Measurements from ENCODE around the gene SDSL.

SDSL gene

DNA sequence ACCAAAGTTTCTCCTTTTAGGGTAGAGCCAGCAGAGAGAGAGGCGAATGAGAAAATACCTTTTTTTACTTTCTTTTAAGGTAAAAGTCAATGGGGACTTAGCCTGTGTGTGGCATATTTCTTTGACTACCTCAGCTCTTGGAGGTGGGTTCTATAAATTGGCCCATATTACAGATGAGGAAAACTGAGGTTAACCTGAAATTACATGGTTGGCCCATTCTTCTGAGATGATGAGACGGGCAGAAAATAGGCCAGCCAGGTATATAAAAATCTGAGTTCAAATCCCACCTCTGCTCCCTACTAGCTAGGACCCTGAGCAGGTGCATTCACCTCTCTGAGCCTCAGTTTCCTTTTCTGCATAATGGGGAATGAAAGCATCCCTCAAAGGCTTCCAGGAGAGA is 27.1 kb downstream of the SDSL start:
- no peak for DNase-seq (ENCODE audit: low spot score)

GRCh38 chr12:113449839-113450238 is 27.7 kb downstream of the SDSL start:
- DNase-seq (ENCODE audit: low spot score), result no peak

GRCh38 chr12:113452458-113452857 is 30.3 kb downstream of the SDSL start:
- DNase-seq (ENCODE audit: low spot score), result no peak

DNA sequence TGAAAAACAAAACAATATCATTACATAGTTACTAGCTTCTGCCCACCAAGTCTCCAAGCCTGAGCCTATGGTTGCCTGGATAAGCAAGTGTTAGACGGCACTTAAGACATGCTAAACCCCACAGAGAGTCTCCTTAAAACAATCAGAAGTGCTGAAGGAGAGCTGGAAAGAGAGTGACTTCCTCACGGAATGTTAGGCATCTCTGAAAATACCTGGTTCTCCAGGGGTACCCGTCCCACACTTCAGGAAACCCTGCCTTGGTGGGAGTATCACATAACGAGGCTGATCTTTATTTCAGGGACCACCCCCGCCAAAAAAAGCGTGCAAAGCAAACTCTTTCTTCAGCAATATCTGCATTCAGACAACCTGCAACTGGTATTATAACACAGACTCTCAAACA is 31.1 kb downstream of the SDSL start:
- no peak for DNase-seq (ENCODE audit: low spot score)

- no peak for DNase-seq (ENCODE audit: low spot score)
These were observed 34.0 kb downstream of the SDSL start for GRCh38 chr12:113456199-113456598.

GRCh38 chr12:113456761-113457160 is 34.6 kb downstream of the SDSL start:
- DNase-seq (ENCODE audit: low spot score), result no peak

DNA sequence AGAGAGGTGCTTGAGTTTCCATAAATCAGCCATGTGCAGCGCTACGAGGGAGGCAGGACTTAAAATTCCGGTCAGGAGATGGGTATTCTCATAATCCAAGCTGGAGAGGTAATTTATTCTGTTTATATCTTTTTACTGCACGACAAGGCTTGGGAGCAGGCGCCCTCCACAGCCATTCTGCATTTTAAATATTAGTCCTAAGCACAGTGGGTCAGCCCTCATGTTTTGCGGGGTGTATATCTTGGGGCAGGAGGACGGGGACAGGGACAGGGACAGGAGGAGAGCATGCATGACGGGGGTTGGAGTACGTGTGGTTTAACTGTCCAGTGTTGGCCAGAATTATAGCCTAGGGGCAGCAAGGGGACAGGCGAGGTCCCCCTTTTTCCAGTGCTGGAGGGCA is 35.0 kb downstream of the SDSL start:
- no peak for DNase-seq (ENCODE audit: low spot score)

DNA sequence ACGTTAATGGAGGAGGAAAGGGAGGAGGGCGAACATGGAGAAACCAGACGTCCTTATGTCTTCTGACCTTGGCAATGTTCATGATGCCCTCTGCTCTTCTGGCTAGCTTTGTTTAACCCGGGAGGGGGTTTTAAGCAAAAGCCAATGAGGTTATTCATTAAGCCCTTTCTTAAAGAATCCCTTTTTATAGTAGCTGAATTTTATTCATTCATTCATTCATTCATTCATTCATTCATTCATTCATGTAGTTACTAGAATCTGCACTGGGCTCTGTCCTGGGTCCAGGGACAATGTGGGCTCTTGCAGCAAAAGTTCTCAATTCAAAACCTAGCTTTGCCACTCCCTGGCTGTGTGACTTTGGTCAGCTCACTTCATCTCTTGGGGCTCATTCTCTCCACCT is 35.5 kb downstream of the SDSL start:
- DNase-seq (ENCODE audit: low spot score), result no peak

DNA sequence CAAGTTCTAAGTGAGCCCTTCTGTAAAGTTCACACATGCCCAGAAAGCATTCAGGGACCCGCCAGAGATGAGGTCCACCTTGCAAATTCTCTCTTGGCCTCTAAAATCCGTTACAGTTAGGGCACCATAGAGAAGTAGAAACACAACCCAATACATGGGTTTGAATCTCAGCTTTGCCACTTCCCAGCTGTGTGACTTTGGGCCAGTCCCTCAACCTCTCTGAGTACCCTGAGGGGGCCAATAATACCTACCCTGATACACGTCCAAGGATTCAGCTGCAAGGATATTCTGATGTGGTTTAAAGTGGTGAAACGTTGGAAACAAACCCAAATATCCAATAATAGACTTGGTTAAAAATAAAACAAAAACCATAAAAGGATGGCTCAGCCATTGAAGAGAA is 37.8 kb downstream of the SDSL start:
- no peak for DNase-seq (ENCODE audit: low spot score)

DNA sequence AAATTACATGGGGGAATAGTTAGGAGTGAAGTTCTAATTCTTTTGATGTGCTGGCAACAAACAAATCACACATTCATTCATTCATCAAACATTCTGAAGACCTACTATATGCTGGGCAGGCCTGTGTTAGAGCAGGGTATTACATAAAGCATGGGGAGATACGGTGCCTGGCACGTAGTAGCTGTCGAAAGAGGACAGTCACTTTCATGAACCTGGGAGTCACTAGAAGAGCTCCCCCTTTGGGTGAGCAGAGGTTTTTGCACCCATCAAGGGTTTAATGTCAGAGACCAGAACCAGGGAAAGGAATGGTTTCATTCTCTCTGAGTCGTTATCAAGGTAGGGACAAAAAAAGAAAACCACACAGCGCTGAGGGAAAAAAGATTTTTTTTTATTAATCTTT is 39.5 kb downstream of the SDSL start:
- peak; percentile 59 for DNase-seq (ENCODE audit: low spot score)

DNA sequence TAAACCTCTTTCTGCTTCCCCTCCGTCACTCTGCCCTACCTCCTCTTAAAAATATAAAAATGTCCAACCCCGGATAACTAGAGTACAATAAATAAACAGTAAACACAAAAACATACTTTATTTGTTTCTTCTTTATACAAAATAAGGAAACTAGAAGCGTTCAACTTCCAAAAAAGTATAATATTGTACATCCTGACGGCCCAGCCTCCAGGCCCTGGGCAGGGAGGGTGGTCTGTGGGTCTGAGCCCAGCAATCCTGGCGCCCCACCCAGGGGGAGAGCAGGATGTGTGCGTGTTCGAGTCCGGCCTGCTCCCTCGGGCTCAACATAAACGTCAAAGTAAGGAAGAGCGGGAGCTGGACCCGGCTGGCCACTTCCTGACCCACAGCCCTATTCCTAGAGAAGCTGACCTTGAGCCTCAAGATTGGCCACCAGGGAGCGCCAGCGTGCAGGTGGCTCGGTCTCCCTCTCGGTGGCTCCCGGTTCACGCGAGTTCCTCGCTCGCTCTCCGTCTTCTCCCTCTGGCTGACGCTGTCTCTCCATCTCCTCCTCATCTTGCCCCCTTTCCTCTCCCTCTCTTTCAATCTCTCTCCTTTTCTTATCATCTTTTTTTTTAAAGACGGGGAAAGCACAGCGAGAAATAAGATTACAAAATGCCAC is 40.1 kb downstream of the SDSL start:
- peak; percentile 67 for DNase-seq (ENCODE audit: low spot score)

GRCh38 chr12:113462998-113463745 is 41.0 kb downstream of the SDSL start:
- DNase-seq (ENCODE audit: low spot score), result no peak

DNA sequence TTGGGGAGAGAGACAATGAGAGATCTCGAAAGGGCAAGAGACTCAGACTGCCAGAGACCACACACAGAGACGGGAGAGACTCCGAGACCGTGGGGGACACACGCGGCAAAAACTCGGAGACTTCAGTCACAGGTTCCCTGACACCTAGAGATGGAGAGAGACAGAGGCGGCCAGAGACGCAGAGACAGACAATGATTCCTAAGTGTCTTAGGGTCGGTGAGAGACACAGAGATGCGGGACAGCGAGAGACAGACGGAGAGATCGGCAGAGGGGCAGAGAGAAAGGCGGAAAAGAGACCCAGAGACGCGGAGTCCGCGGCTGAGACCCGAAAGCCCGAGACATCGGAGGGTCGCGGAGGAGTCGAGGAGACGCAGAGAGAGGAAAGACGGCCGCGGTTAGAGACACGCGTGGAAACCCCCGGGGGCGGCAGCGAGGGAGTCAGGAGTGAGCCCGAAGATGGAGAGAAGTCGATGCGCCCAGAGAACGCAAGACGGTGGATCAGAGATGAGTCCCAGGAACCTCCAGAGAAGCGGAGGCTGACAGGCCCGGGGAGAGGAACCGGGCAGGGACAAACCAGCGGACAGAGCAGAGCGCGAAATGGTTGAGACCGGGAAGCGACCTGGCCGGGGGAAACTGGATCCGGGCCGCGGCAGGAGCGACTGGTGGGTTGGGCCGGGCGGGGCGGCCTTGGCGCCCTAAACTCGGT is 41.7 kb downstream of the SDSL start:
- no peak for DNase-seq (ENCODE audit: low spot score)

GRCh38 chr12:113464452-113464775 is 42.2 kb downstream of the SDSL start:
- DNase-seq (ENCODE audit: low spot score), result no peak

- no peak for DNase-seq (ENCODE audit: low spot score)
These were observed 42.9 kb downstream of the SDSL start for GRCh38 chr12:113464852-113465719.

GRCh38 chr12:113465808-113466453 is 43.8 kb downstream of the SDSL start:
- DNase-seq (ENCODE audit: low spot score), result no peak

- DNase-seq (ENCODE audit: low spot score), result no peak
These were observed 44.4 kb downstream of the SDSL start for GRCh38 chr12:113466454-113467141.

DNA sequence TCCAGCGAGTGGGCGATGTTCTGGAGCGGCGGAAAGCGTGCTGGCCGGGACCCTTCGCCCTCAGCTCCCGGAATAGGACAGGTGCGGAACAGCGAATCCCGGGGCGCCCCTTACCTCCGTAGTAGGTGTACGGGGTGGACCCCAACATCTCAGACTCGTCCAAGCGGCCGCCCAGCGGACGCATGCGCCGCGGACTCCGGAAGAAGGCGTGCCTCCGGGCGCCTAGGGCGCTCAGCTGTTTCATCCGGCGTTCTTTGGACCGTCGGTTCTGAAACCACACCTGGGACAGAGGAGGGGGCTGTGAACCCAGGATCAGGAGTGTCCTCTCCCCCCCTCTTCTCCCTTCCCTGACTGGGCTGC is 44.9 kb downstream of the SDSL start:
- DNase-seq (ENCODE audit: low spot score), result no peak

DNA sequence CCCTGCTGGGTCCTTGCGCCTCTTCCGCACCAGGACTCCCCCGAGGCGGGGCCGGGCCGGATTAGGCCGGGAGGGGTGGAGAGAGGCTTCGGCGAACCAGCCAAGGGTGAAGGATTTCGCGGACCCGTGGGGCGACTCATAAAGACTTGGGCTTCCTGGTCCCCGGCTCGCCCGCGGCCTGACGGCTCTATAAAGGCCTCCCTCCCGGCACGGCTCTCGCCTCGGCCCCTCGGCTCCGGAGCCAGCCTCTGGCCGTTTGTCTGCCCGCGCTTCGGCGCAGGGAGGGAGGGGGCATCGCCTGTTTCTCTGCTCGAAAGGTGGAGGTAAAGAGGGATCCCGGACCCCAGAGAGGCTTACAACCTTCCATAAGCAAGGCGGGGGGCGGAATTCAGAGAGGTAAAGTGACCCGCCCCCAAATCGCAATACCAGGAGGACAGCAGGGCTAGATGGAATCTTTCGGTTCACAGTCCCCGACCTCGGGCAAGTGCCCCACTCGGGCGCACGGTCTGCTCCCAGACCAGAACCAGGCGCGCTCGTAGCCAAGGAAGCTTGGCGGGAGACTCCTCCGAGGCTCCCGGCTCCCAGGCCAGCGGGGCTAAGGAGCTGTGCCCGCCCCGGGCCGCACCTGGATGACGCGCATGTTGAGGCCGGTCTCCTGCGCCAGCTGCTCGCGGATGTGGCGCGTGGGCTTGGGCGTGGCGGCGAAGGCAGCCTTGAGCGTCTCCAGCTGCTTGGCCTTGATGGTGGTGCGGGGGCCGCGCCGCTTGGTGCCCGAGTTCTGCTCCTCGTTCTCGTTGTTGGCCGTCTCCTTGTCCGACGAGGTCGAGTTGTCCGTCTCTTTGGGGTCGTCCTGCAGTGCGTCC is 45.6 kb downstream of the SDSL start:
- DNase-seq (ENCODE audit: low spot score), result no peak

Measured in COLO829 (cell line).